ENCODE results near the gene VPS13D.

Gene VPS13D

GRCh38 chr1:12271033-12271432 is 41.2 kb downstream of the VPS13D start:
- H2BK15ac ChIP-seq (ENCODE audit: low read depth, poor library complexity, severe bottlenecking), result no peak overlapping the region
- H3K27ac ChIP-seq (ENCODE audit: low read length, poor library complexity, severe bottlenecking), result no peak overlapping the region

DNA sequence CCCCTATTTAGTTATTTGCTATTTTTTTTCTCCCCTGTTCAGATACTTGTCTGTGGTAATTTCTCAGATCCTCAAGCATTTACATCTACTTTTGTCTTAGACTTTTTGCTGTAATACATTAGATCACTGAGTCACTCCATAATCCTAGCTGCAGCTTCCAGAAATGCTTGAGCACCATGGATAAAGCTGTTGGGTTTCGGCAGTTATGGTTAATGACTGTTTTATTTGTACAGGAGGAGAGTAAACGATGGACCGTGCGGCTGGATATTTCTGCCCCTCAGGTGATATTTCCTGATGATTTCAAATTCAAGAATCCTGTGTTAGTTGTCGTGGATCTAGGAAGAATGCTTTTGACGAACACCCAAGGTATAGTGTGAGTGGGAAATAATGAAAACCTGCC is 42.9 kb downstream of the VPS13D start:
- no peak overlapping the region for H2BK5ac ChIP-seq (ENCODE audit: low read depth, low read length, poor library complexity, severe bottlenecking)
- H3K4ac ChIP-seq (ENCODE audit: low read depth in 1 of 2, low read length in 2 of 2), result no peak overlapping the region
- H3K4me3 ChIP-seq (ENCODE audit: insufficient read depth in 1 of 2, low read depth in 1 of 2, low read length in 2 of 2), result no peak overlapping the region
- no peak overlapping the region for H2BK15ac ChIP-seq (ENCODE audit: low read depth, poor library complexity, severe bottlenecking)
- 98% methylated on average over 6 of the region's 6 CpGs for WGBS
- H3K4me1 ChIP-seq (ENCODE audit: control insufficient read depth, insufficient read depth, low read depth, low read length), result no peaks in the 10 kb centered on the region
- peaks cover 44 to 90% of the 10 kb centered on the region in 2 experiments for H3K36me3 ChIP-seq (ENCODE audit: control insufficient read depth in 1 of 2, insufficient read depth in 2 of 2, low read depth in 1 of 2, low read length in 2 of 2)
- H2AFZ ChIP-seq (ENCODE audit: low read depth, low read length), result no peak overlapping the region
- DNase-seq, result no peak
- H3K9ac ChIP-seq (ENCODE audit: low read length), result no peak overlapping the region
- H2BK12ac ChIP-seq (ENCODE audit: low read length in 2 of 2), result no peak overlapping the region
- peaks cover 4% of the 10 kb centered on the region for H3K79me1 ChIP-seq (replicated peaks; ENCODE audit: low read length, poor library complexity, severe bottlenecking)
- no peak overlapping the region for H3K23ac ChIP-seq (ENCODE audit: low read length in 2 of 2)
- no peak overlapping the region for H4K91ac ChIP-seq (ENCODE audit: low read length)
- no peak overlapping the region for H3K27ac ChIP-seq (ENCODE audit: low read length, poor library complexity, severe bottlenecking)
- no peak overlapping the region for H2BK120ac ChIP-seq (ENCODE audit: low read depth, low read length)
- no peak overlapping the region for H3K14ac ChIP-seq (ENCODE audit: low read length in 2 of 2)
- H4K8ac ChIP-seq (ENCODE audit: low read length), result no peak overlapping the region
- no peak overlapping the region for H2AK5ac ChIP-seq (ENCODE audit: low read length, severe bottlenecking)
- no peak overlapping the region for H3K4me2 ChIP-seq (ENCODE audit: low read length, poor library complexity, severe bottlenecking)
- H3K9me3 ChIP-seq (ENCODE audit: control insufficient read depth, low read length), result no peaks in the 10 kb centered on the region
- H3K18ac ChIP-seq (ENCODE audit: low read depth in 1 of 2, low read length in 2 of 2), result no peak overlapping the region
- no peaks in the 10 kb centered on the region for H3K27me3 ChIP-seq (ENCODE audit: control insufficient read depth in 1 of 2, insufficient read depth in 1 of 2, low read length in 2 of 2)

More at GRCh38 chr1:12271033-12271432, 41.2 kb downstream of the VPS13D start:
- H2BK5ac ChIP-seq (ENCODE audit: low read depth, low read length, poor library complexity, severe bottlenecking), result no peak overlapping the region
- H3K18ac ChIP-seq (ENCODE audit: low read depth in 1 of 2, low read length in 2 of 2), result no peak overlapping the region
- no peak overlapping the region for H2BK12ac ChIP-seq (ENCODE audit: low read length in 2 of 2)
- no peak overlapping the region for H3K4me2 ChIP-seq (ENCODE audit: low read length, poor library complexity, severe bottlenecking)
- H3K9ac ChIP-seq (ENCODE audit: low read length), result no peak overlapping the region
- no peak for DNase-seq
- H3K27me3 ChIP-seq (ENCODE audit: control insufficient read depth in 1 of 2, insufficient read depth in 1 of 2, low read length in 2 of 2), result no peaks in the 10 kb centered on the region
- no peak overlapping the region for H4K8ac ChIP-seq (ENCODE audit: low read length)
- WGBS, result 97% methylated on average over 3 of the region's 4 CpGs
- no peaks in the 10 kb centered on the region for H3K4me1 ChIP-seq (ENCODE audit: control insufficient read depth, insufficient read depth, low read depth, low read length)
- no peak overlapping the region for H3K4me3 ChIP-seq (ENCODE audit: insufficient read depth in 1 of 2, low read depth in 1 of 2, low read length in 2 of 2)
- H3K23ac ChIP-seq (ENCODE audit: low read length in 2 of 2), result no peak overlapping the region
- no peak overlapping the region for H3K4ac ChIP-seq (ENCODE audit: low read depth in 1 of 2, low read length in 2 of 2)
- H2BK120ac ChIP-seq (ENCODE audit: low read depth, low read length), result no peak overlapping the region
- H3K79me1 ChIP-seq (replicated peaks; ENCODE audit: low read length, poor library complexity, severe bottlenecking), result peaks cover 2% of the 10 kb centered on the region
- H2AK5ac ChIP-seq (ENCODE audit: low read length, severe bottlenecking), result no peak overlapping the region
- no peak overlapping the region for H2AFZ ChIP-seq (ENCODE audit: low read depth, low read length)
- no peaks in the 10 kb centered on the region for H3K9me3 ChIP-seq (ENCODE audit: control insufficient read depth, low read length)
- H3K14ac ChIP-seq (ENCODE audit: low read length in 2 of 2), result no peak overlapping the region
- no peak overlapping the region for H4K91ac ChIP-seq (ENCODE audit: low read length)
- peaks cover 33 to 90% of the 10 kb centered on the region in 2 experiments for H3K36me3 ChIP-seq (ENCODE audit: control insufficient read depth in 1 of 2, insufficient read depth in 2 of 2, low read depth in 1 of 2, low read length in 2 of 2)

GRCh38 chr1:12275370-12275769 is 45.5 kb downstream of the VPS13D start:
- Histone ChIP-seq H2BK5ac (ENCODE audit: low read depth, low read length, poor library complexity, severe bottlenecking) (no peak overlapping the region), H3K9ac (ENCODE audit: low read length) (no peak overlapping the region), H3K27me3 (ENCODE audit: control insufficient read depth in 1 of 2, insufficient read depth in 1 of 2, low read length in 2 of 2) (no peaks in the 10 kb centered on the region), H2BK120ac (ENCODE audit: low read depth, low read length) (no peak overlapping the region), H4K8ac (ENCODE audit: low read length) (no peak overlapping the region), H3K79me1 (replicated peaks; ENCODE audit: low read length, poor library complexity, severe bottlenecking) (peaks cover 5% of the 10 kb centered on the region), H3K14ac (ENCODE audit: low read length in 2 of 2) (no peak overlapping the region), H3K27ac (ENCODE audit: low read length, poor library complexity, severe bottlenecking) (no peak overlapping the region), H4K91ac (ENCODE audit: low read length) (no peak overlapping the region), H2AFZ (ENCODE audit: low read depth, low read length) (no peak overlapping the region), H3K18ac (ENCODE audit: low read depth in 1 of 2, low read length in 2 of 2) (no peak overlapping the region), H3K23ac (ENCODE audit: low read length in 2 of 2) (no peak overlapping the region), H2BK12ac (ENCODE audit: low read length in 2 of 2) (no peak overlapping the region), H3K4me3 (ENCODE audit: insufficient read depth in 1 of 2, low read depth in 1 of 2, low read length in 2 of 2) (no peak overlapping the region), H3K4me1 (ENCODE audit: control insufficient read depth, insufficient read depth, low read depth, low read length) (no peaks in the 10 kb centered on the region), H3K36me3 (ENCODE audit: control insufficient read depth in 1 of 2, insufficient read depth in 2 of 2, low read depth in 1 of 2, low read length in 2 of 2) (peaks cover 42 to 88% of the 10 kb centered on the region in 2 experiments), H3K9me3 (ENCODE audit: control insufficient read depth, low read length) (no peaks in the 10 kb centered on the region), H3K4ac (ENCODE audit: low read depth in 1 of 2, low read length in 2 of 2) (no peak overlapping the region), H2BK15ac (ENCODE audit: low read depth, poor library complexity, severe bottlenecking) (no peak overlapping the region), H3K4me2 (ENCODE audit: low read length, poor library complexity, severe bottlenecking) (no peak overlapping the region), H2AK5ac (ENCODE audit: low read length, severe bottlenecking) (no peak overlapping the region)
- 82% methylated on average over 2 of the region's 4 CpGs for WGBS
- peak; percentile 21 for DNase-seq

GRCh38 chr1:12276225-12276624 is 46.4 kb downstream of the VPS13D start:
- H3K4me3 ChIP-seq (ENCODE audit: insufficient read depth in 1 of 2, low read depth in 1 of 2, low read length in 2 of 2), result no peak overlapping the region
- DNase-seq, result peak; percentile 50
- no peak overlapping the region for H3K4ac ChIP-seq (ENCODE audit: low read depth in 1 of 2, low read length in 2 of 2)
- peaks cover 5% of the 10 kb centered on the region for H3K79me1 ChIP-seq (replicated peaks; ENCODE audit: low read length, poor library complexity, severe bottlenecking)
- no peak overlapping the region for H3K9ac ChIP-seq (ENCODE audit: low read length)
- H3K9me3 ChIP-seq (ENCODE audit: control insufficient read depth, low read length), result no peaks in the 10 kb centered on the region
- H2BK5ac ChIP-seq (ENCODE audit: low read depth, low read length, poor library complexity, severe bottlenecking), result no peak overlapping the region
- no peak overlapping the region for H4K91ac ChIP-seq (ENCODE audit: low read length)
- H2AK5ac ChIP-seq (ENCODE audit: low read length, severe bottlenecking), result no peak overlapping the region
- H2BK15ac ChIP-seq (ENCODE audit: low read depth, poor library complexity, severe bottlenecking), result no peak overlapping the region
- 40% methylated on average over 7 of the region's 7 CpGs for WGBS
- no peak overlapping the region for H2AFZ ChIP-seq (ENCODE audit: low read depth, low read length)
- no peak overlapping the region for H3K18ac ChIP-seq (ENCODE audit: low read depth in 1 of 2, low read length in 2 of 2)
- no peak overlapping the region for H3K4me2 ChIP-seq (ENCODE audit: low read length, poor library complexity, severe bottlenecking)
- no peak overlapping the region for H2BK120ac ChIP-seq (ENCODE audit: low read depth, low read length)
- H3K14ac ChIP-seq (ENCODE audit: low read length in 2 of 2), result no peak overlapping the region
- no peak overlapping the region for H3K23ac ChIP-seq (ENCODE audit: low read length in 2 of 2)
- no peaks in the 10 kb centered on the region for H3K4me1 ChIP-seq (ENCODE audit: control insufficient read depth, insufficient read depth, low read depth, low read length)
- H3K36me3 ChIP-seq (ENCODE audit: control insufficient read depth in 1 of 2, insufficient read depth in 2 of 2, low read depth in 1 of 2, low read length in 2 of 2), result peaks cover 36 to 87% of the 10 kb centered on the region in 2 experiments
- H2BK12ac ChIP-seq (ENCODE audit: low read length in 2 of 2), result no peak overlapping the region
- H3K27ac ChIP-seq (ENCODE audit: low read length, poor library complexity, severe bottlenecking), result no peak overlapping the region
- H3K27me3 ChIP-seq (ENCODE audit: control insufficient read depth in 1 of 2, insufficient read depth in 1 of 2, low read length in 2 of 2), result no peaks in the 10 kb centered on the region
- no peak overlapping the region for H4K8ac ChIP-seq (ENCODE audit: low read length)

Data from mesenchymal stem cell (in vitro differentiated cells and primary cell).